Measurements from ENCODE around the gene PTPRA. TPM values are rescaled to one million over a fixed set of nuclear protein-coding genes. Genes with fewer than 3 reads are reported as not detected.

The PTPRA gene
- total RNA-seq, 1 experiment from 2014 or later, result 47.2 TPM

DNA sequence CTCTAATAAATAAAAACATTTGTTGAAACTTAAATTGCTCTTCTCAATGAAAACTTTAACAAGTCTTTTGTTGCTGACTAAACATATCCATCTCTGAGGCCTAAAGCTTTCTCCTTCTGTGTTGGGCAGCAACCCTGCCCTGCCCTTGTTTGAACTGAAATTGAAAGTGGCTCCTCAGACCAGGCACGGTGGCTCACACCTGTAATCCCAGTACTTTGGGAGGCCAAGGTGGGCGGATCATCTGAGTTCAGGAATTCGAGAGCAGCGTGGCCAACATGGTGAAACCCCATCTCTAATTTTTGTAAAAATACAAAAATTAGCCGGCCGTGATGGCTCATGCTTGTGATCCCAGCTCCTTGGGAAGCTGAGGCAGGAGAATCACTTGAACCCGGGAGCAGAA lies 140.9 kb downstream of the PTPRA start (continued):
- TF ChIP-seq, protein P1, sequence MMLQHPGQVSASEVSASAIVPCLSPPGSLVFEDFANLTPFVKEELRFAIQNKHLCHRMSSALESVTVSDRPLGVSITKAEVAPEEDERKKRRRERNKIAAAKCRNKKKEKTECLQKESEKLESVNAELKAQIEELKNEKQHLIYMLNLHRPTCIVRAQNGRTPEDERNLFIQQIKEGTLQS (CRISPR knock-in tag; conservative IDR thresholded peaks at IDR 0.05), result no peak
- TF ChIP-seq ZNF671 (CRISPR knock-in tag; IDR thresholded peaks at IDR 0.05), result no peak
- no peak for TF ChIP-seq ZNF423 (CRISPR knock-in tag; IDR thresholded peaks at IDR 0.05)
- TF ChIP-seq ZNF232 (CRISPR knock-in tag; IDR thresholded peaks at IDR 0.05), result no peak
- TF ChIP-seq, protein P2, sequence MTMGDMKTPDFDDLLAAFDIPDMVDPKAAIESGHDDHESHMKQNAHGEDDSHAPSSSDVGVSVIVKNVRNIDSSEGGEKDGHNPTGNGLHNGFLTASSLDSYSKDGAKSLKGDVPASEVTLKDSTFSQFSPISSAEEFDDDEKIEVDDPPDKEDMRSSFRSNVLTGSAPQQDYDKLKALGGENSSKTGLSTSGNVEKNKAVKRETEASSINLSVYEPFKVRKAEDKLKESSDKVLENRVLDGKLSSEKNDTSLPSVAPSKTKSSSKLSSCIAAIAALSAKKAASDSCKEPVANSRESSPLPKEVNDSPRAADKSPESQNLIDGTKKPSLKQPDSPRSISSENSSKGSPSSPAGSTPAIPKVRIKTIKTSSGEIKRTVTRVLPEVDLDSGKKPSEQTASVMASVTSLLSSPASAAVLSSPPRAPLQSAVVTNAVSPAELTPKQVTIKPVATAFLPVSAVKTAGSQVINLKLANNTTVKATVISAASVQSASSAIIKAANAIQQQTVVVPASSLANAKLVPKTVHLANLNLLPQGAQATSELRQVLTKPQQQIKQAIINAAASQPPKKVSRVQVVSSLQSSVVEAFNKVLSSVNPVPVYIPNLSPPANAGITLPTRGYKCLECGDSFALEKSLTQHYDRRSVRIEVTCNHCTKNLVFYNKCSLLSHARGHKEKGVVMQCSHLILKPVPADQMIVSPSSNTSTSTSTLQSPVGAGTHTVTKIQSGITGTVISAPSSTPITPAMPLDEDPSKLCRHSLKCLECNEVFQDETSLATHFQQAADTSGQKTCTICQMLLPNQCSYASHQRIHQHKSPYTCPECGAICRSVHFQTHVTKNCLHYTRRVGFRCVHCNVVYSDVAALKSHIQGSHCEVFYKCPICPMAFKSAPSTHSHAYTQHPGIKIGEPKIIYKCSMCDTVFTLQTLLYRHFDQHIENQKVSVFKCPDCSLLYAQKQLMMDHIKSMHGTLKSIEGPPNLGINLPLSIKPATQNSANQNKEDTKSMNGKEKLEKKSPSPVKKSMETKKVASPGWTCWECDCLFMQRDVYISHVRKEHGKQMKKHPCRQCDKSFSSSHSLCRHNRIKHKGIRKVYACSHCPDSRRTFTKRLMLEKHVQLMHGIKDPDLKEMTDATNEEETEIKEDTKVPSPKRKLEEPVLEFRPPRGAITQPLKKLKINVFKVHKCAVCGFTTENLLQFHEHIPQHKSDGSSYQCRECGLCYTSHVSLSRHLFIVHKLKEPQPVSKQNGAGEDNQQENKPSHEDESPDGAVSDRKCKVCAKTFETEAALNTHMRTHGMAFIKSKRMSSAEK (CRISPR knock-in tag; IDR thresholded peaks at IDR 0.05; ENCODE audit: borderline replicate concordance), result no peak
- TF ChIP-seq PRRX2 (CRISPR knock-in tag; IDR thresholded peaks at IDR 0.05), result no peak
- TF ChIP-seq TCF7 (CRISPR knock-in tag; IDR thresholded peaks at IDR 0.05; ENCODE audit: low read depth), result no peak
- no peak for TF ChIP-seq ZNF396 (CRISPR knock-in tag; IDR thresholded peaks at IDR 0.05; ENCODE audit: borderline replicate concordance)

DNA sequence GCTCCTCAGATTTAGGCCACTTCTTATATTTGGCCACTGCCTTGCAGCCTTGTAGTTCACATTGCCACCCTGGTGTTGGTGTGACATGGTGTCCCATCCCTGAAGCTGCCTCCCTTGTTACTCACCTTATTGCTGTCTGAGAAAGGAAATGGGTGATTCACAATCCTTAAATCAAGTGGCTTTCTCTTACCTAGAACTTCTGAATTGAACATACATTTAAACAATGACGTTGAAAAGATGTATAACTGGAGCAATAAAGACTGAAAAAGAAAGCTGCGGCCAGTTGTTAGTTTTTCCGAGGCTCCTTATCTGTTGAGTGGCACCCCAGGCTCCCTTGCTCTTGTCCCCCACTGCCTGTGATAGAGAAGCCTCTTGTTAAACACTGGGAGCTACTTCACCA lies 141.4 kb downstream of the PTPRA start:
- Mint-ChIP-seq H3K36me3 (peaks cover 42% of the 10 kb centered on the region), H3K9me3 (peaks cover 12% of the 10 kb centered on the region), H3K4me1 (no peaks in the 10 kb centered on the region), H3K27ac (no peak overlapping the region), H3K4me3 (no peak overlapping the region), H3K27me3 (ENCODE audit: low read depth) (no peaks in the 10 kb centered on the region)
- no peak for DNase-seq (ENCODE audit: low spot score)
- POLR2A ChIA-PET, result interaction anchor here (0.7 kb wide), 1 partner anchor 248 kb away, joined by 5 read pairs; no protein-coding TSS in a partner anchor
- CTCF ChIA-PET, result interaction anchor here (1.0 kb wide), 1 partner anchor 13 kb away, joined by 3 read pairs; no protein-coding TSS in a partner anchor
- no peak for ATAC-seq
- TF ChIP-seq FOXJ3 (CRISPR knock-in tag; IDR thresholded peaks at IDR 0.05; ENCODE audit: borderline replicate concordance) (no peak), IRF2 (CRISPR knock-in tag; IDR thresholded peaks at IDR 0.05; ENCODE audit: borderline replicate concordance, low read depth) (no peak), CREM (CRISPR knock-in tag; IDR thresholded peaks at IDR 0.05) (no peak), ZNF232 (CRISPR knock-in tag; IDR thresholded peaks at IDR 0.05) (no peak), ZBTB21 (CRISPR knock-in tag; IDR thresholded peaks at IDR 0.05; ENCODE audit: borderline replicate concordance) (no peak), MYBL2 (CRISPR knock-in tag; IDR thresholded peaks at IDR 0.05) (no peak), CREB1 (CRISPR knock-in tag; IDR thresholded peaks at IDR 0.05) (no peak), ESRRA (CRISPR knock-in tag; IDR thresholded peaks at IDR 0.05; ENCODE audit: borderline replicate concordance) (no peak), SMAD4 (CRISPR knock-in tag; IDR thresholded peaks at IDR 0.05) (no peak), FOXP1 (CRISPR knock-in tag; IDR thresholded peaks at IDR 0.05; ENCODE audit: borderline replicate concordance) (no peak)
- TF ChIP-seq, protein P3, sequence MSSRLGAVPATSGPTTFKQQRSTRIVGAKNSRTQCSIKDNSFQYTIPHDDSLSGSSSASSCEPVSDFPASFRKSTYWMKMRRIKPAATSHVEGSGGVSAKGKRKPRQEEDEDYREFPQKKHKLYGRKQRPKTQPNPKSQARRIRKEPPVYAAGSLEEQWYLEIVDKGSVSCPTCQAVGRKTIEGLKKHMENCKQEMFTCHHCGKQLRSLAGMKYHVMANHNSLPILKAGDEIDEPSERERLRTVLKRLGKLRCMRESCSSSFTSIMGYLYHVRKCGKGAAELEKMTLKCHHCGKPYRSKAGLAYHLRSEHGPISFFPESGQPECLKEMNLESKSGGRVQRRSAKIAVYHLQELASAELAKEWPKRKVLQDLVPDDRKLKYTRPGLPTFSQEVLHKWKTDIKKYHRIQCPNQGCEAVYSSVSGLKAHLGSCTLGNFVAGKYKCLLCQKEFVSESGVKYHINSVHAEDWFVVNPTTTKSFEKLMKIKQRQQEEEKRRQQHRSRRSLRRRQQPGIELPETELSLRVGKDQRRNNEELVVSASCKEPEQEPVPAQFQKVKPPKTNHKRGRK (CRISPR knock-in tag; IDR thresholded peaks at IDR 0.05; ENCODE audit: borderline replicate concordance), result no peak
- TF ChIP-seq, protein P4, sequence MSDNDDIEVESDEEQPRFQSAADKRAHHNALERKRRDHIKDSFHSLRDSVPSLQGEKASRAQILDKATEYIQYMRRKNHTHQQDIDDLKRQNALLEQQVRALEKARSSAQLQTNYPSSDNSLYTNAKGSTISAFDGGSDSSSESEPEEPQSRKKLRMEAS (CRISPR knock-in tag; IDR thresholded peaks at IDR 0.05), result no peak
- TF ChIP-seq, protein P5, sequence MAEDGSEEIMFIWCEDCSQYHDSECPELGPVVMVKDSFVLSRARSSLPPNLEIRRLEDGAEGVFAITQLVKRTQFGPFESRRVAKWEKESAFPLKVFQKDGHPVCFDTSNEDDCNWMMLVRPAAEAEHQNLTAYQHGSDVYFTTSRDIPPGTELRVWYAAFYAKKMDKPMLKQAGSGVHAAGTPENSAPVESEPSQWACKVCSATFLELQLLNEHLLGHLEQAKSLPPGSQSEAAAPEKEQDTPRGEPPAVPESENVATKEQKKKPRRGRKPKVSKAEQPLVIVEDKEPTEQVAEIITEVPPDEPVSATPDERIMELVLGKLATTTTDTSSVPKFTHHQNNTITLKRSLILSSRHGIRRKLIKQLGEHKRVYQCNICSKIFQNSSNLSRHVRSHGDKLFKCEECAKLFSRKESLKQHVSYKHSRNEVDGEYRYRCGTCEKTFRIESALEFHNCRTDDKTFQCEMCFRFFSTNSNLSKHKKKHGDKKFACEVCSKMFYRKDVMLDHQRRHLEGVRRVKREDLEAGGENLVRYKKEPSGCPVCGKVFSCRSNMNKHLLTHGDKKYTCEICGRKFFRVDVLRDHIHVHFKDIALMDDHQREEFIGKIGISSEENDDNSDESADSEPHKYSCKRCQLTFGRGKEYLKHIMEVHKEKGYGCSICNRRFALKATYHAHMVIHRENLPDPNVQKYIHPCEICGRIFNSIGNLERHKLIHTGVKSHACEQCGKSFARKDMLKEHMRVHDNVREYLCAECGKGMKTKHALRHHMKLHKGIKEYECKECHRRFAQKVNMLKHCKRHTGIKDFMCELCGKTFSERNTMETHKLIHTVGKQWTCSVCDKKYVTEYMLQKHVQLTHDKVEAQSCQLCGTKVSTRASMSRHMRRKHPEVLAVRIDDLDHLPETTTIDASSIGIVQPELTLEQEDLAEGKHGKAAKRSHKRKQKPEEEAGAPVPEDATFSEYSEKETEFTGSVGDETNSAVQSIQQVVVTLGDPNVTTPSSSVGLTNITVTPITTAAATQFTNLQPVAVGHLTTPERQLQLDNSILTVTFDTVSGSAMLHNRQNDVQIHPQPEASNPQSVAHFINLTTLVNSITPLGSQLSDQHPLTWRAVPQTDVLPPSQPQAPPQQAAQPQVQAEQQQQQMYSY (CRISPR knock-in tag; IDR thresholded peaks at IDR 0.05), result no peak
- TF ChIP-seq, protein P6, sequence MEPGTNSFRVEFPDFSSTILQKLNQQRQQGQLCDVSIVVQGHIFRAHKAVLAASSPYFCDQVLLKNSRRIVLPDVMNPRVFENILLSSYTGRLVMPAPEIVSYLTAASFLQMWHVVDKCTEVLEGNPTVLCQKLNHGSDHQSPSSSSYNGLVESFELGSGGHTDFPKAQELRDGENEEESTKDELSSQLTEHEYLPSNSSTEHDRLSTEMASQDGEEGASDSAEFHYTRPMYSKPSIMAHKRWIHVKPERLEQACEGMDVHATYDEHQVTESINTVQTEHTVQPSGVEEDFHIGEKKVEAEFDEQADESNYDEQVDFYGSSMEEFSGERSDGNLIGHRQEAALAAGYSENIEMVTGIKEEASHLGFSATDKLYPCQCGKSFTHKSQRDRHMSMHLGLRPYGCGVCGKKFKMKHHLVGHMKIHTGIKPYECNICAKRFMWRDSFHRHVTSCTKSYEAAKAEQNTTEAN (CRISPR knock-in tag; IDR thresholded peaks at IDR 0.05), result no peak
- TF ChIP-seq, protein P2 (CRISPR knock-in tag; IDR thresholded peaks at IDR 0.05; ENCODE audit: borderline replicate concordance), result no peak

Measured in WTC11 (cell line).